H1 (cell line): ENCODE data around the gene ZRANB1. TPM values are rescaled to one million over a fixed set of nuclear protein-coding genes. Genes with fewer than 3 reads are reported as not detected.

Experiments
- CTCF ChIA-PET: fragments of 300-600 bp; sonication (Branson Sonifier 250); formaldehyde crosslinking; loops from one replicate; lab custom pipeline; 2021; ENCODE audit not compliant: partially characterized antibody; lab: Charles Lee
- POLR2A ChIA-PET: fragments of 300-600 bp; sonication (Branson Sonifier 250); formaldehyde crosslinking; loops from one replicate; lab custom pipeline; 2021; ENCODE audit warnings: inconsistent platforms; ENCODE audit not compliant: partially characterized antibody; lab: Charles Lee
- DNase-seq, 2 experiments: peaks; one replicate each; pipeline versions ENCODE4 v3.0.0 to v3.0.0-alpha.2; 2010 to 2022; ENCODE audit warnings: low spot score in 2 of 2, low read depth in 1 of 2, mixed read lengths in 1 of 2
- FAIRE-seq: peaks from 2 replicates; lab custom pipeline; 2011; peaks lifted over from hg19 to GRCh38; lab: Jason Lieb, UNC
- H2AFZ ChIP-seq: 2 replicates; pipeline ENCODE4 v1.8.1; 2012; ENCODE audit warnings: low read length, inconsistent platforms
- H2AK5ac ChIP-seq: 2 replicates; pipeline ENCODE4 v1.6.1; 2013; ENCODE audit warnings: low read depth, low read length
- H2BK120ac ChIP-seq: replicated peaks from 2 replicates; pipeline ENCODE3; 2013; ENCODE audit warnings: low read depth, low read length, inconsistent platforms
- H2BK12ac ChIP-seq: 2 replicates; pipeline ENCODE4 v1.6.1; 2013; ENCODE audit warnings: low read depth, low read length
- H2BK15ac ChIP-seq: 2 replicates; pipeline ENCODE4 v1.6.1; 2013; ENCODE audit warnings: low read length
- H2BK20ac ChIP-seq: 2 replicates; pipeline ENCODE4 v1.6.1; 2013; ENCODE audit warnings: low read length
- H2BK5ac ChIP-seq: 2 replicates; pipeline ENCODE4 v1.6.1; 2013; ENCODE audit warnings: low read depth, low read length
- H3K14ac ChIP-seq: 2 replicates; pipeline ENCODE4 v1.6.1; 2013; ENCODE audit warnings: inconsistent platforms; ENCODE audit not compliant: insufficient read length
- H3K18ac ChIP-seq: 2 replicates; pipeline ENCODE4 v1.6.1; 2013; ENCODE audit warnings: low read length; ENCODE audit errors: extremely low read depth
- H3K23ac ChIP-seq: 2 replicates; pipeline ENCODE4 v1.6.1; 2013; ENCODE audit warnings: inconsistent platforms; ENCODE audit not compliant: insufficient read length
- H3K23me2 ChIP-seq: 2 replicates; pipeline ENCODE4 v1.6.1; 2013; ENCODE audit warnings: low read depth, low read length
- H3K27ac ChIP-seq: 2 replicates; pipeline ENCODE4 v1.6.1; 2011; ENCODE audit warnings: low read depth, low read length, inconsistent platforms
- H3K27me3 ChIP-seq, 4 experiments: replicated peaks in 1 of 4; 1 replicate in 1 of 4; 2 replicates in 3 of 4; pipeline versions ENCODE4 v1.6.1 to v1.8.1; 2011 to 2013; ENCODE audit warnings: low read length in 3 of 4, mild to moderate bottlenecking in 3 of 4, inconsistent platforms in 2 of 4, mixed read lengths in 2 of 4, moderate library complexity in 1 of 4; ENCODE audit not compliant: control insufficient read depth in 3 of 4, insufficient read depth in 3 of 4; ENCODE audit errors: extremely low read depth in 1 of 4
- H3K36me3 ChIP-seq, 4 experiments: 2 replicates each; pipeline versions ENCODE4 v1.6.1 to v1.8.1; 2011 to 2013; ENCODE audit warnings: mild to moderate bottlenecking in 4 of 4, low read length in 3 of 4, moderate library complexity in 2 of 4, control low read depth in 1 of 4, inconsistent platforms in 1 of 4; ENCODE audit not compliant: insufficient read depth in 4 of 4, control insufficient read depth in 2 of 4
- H3K4ac ChIP-seq: replicated peaks from 2 replicates; pipeline ENCODE3; 2013; ENCODE audit warnings: low read length, low read depth, mixed read lengths, inconsistent platforms; ENCODE audit not compliant: insufficient read length
- H3K4me1 ChIP-seq, 4 experiments: replicated peaks in 1 of 4; 1 replicate in 1 of 4; 2 replicates in 3 of 4; pipeline versions ENCODE4 v1.6.1 to v1.8.1; 2011 to 2013; ENCODE audit warnings: low read length in 3 of 4, inconsistent platforms in 2 of 4, mixed read lengths in 1 of 4; ENCODE audit not compliant: insufficient read depth in 4 of 4, control insufficient read depth in 3 of 4
- H3K4me2 ChIP-seq, 2 experiments: 2 replicates each; pipeline versions ENCODE4 v1.6.1 to v1.8.1; 2011 to 2013; ENCODE audit warnings: low read depth in 2 of 2, low read length in 2 of 2, control low read depth in 1 of 2, inconsistent platforms in 1 of 2, mild to moderate bottlenecking in 1 of 2; ENCODE audit not compliant: insufficient read depth in 1 of 2
- H3K4me3 ChIP-seq, 4 experiments: fragments of 200-600, 300-600 bp in 1 of 4; sonication (generic), shearing (Covaris generic), sonication (Bioruptor Twin) in 1 of 4; 2 replicates each; pipeline versions ENCODE4 v1.5.1 to v1.8.1; 2011 to 2016; ENCODE audit warnings: low read length in 4 of 4, low read depth in 3 of 4, control low read depth in 2 of 4, inconsistent platforms in 2 of 4, mild to moderate bottlenecking in 2 of 4, mixed read lengths in 1 of 4, moderate library complexity in 1 of 4; ENCODE audit not compliant: insufficient read depth in 2 of 4; ENCODE audit errors: extremely low read depth in 1 of 4
- H3K56ac ChIP-seq: replicated peaks from 2 replicates; pipeline ENCODE3; 2013; ENCODE audit warnings: low read depth, mild to moderate bottlenecking, mixed read lengths, low read length, inconsistent platforms; ENCODE audit not compliant: insufficient read length
- H3K79me1 ChIP-seq: 2 replicates; pipeline ENCODE4 v1.6.1; 2013; ENCODE audit warnings: low read depth, low read length, control low read depth
- H3K79me2 ChIP-seq, 2 experiments: 2 replicates each; pipeline versions ENCODE4 v1.6.1 to v1.8.1; 2012 to 2013; ENCODE audit warnings: low read length in 2 of 2, mild to moderate bottlenecking in 2 of 2, inconsistent platforms in 1 of 2; ENCODE audit not compliant: insufficient read depth in 2 of 2, control insufficient read depth in 1 of 2
- H3K9ac ChIP-seq, 4 experiments: replicated peaks in 1 of 4; 1 replicate in 1 of 4; 2 replicates in 3 of 4; pipeline versions ENCODE4 v1.6.1 to v1.8.1; 2011 to 2013; ENCODE audit warnings: low read depth in 3 of 4, low read length in 3 of 4, control low read depth in 2 of 4, mild to moderate bottlenecking in 2 of 4, moderate library complexity in 2 of 4, inconsistent platforms in 1 of 4; ENCODE audit errors: extremely low read depth in 1 of 4
- H3K9me3 ChIP-seq, 2 experiments: 2 replicates each; pipeline versions ENCODE4 v1.6.1 to v1.8.1; 2012 to 2013; ENCODE audit warnings: mild to moderate bottlenecking in 2 of 2, moderate library complexity in 2 of 2, control low read depth in 1 of 2, inconsistent platforms in 1 of 2, low read depth in 1 of 2, low read length in 1 of 2, mixed read lengths in 1 of 2; ENCODE audit not compliant: insufficient read depth in 2 of 2
- H4K20me1 ChIP-seq, 2 experiments: replicated peaks in 1 of 2; 2 replicates each; pipeline versions ENCODE3 to v1.8.1; 2011 to 2013; ENCODE audit warnings: inconsistent platforms in 2 of 2, low read length in 2 of 2, mild to moderate bottlenecking in 1 of 2; ENCODE audit not compliant: insufficient read depth in 2 of 2, control insufficient read depth in 1 of 2
- H4K5ac ChIP-seq: 2 replicates; pipeline ENCODE4 v1.6.1; 2013; ENCODE audit warnings: low read length, low read depth, mixed read lengths, inconsistent platforms; ENCODE audit not compliant: insufficient read length
- H4K8ac ChIP-seq: 2 replicates; pipeline ENCODE4 v1.8.0; 2013; ENCODE audit warnings: mild to moderate bottlenecking, moderate library complexity, low read length, inconsistent platforms; ENCODE audit not compliant: insufficient read depth; ENCODE audit errors: extremely low read depth
- H4K91ac ChIP-seq: replicated peaks from 2 replicates; pipeline ENCODE3; 2013; ENCODE audit warnings: low read length, mixed read lengths, inconsistent platforms; ENCODE audit not compliant: insufficient read length
- BACH1 ChIP-seq: IDR thresholded peaks from 2 replicates; pipeline ENCODE4 v1.6.1; 2012; ENCODE audit warnings: low read length, improper control_type of control experiment
- BCL11A ChIP-seq, 2 experiments: IDR thresholded peaks; one replicate each; pipeline ENCODE4 v1.6.1; 2011; ENCODE audit warnings: low read depth in 2 of 2, low read length in 2 of 2, mild to moderate bottlenecking in 2 of 2
- CBX5 ChIP-seq: fragments of 300-800, 300-1000 bp; sonication (generic); IDR thresholded peaks from 2 replicates; pipeline ENCODE4 v1.7.1; 2016; ENCODE audit warnings: antibody characterized with exemption, low read length, low read depth
- CEBPB ChIP-seq: IDR thresholded peaks from 2 replicates; pipeline ENCODE4 v1.6.1; 2012; ENCODE audit warnings: low read depth, low read length
- CHD1 ChIP-seq: IDR thresholded peaks from 2 replicates; pipeline ENCODE4 v1.6.1; 2012; ENCODE audit warnings: low read depth, low read length, improper control_type of control experiment
- MAFK ChIP-seq: IDR thresholded peaks from 2 replicates; pipeline ENCODE4 v1.6.1; 2012; ENCODE audit warnings: low read depth, mild to moderate bottlenecking, improper control_type of control experiment, low read length
- RAD21 ChIP-seq, 2 experiments: IDR thresholded peaks in 1 of 2; conservative IDR thresholded peaks in 1 of 2; 2 replicates each; pipeline ENCODE4 v1.6.1; 2011; ENCODE audit warnings: low read depth in 2 of 2, low read length in 2 of 2, improper control_type of control experiment in 1 of 2, inconsistent platforms in 1 of 2, mild to moderate bottlenecking in 1 of 2, moderate library complexity in 1 of 2
- RNF2 ChIP-seq: fragments of 200-900, 300-1000 bp; sonication (generic); IDR thresholded peaks from 2 replicates; pipeline ENCODE4 v1.7.1; 2016; ENCODE audit warnings: borderline replicate concordance, low read depth, mild to moderate bottlenecking, antibody characterized with exemption, low read length; ENCODE audit not compliant: poor library complexity, severe bottlenecking; ENCODE audit errors: missing control alignments
- SP4 ChIP-seq: IDR thresholded peaks from 2 replicates; pipeline ENCODE4 v1.6.1; 2012; ENCODE audit warnings: low read length, inconsistent platforms
- TEAD4 ChIP-seq: IDR thresholded peaks from 2 replicates; pipeline ENCODE4 v1.6.1; 2012; ENCODE audit warnings: low read depth, low read length, inconsistent platforms, mixed read lengths
- WGBS, 2 experiments: shearing (Covaris generic) in 1 of 2; methylation state at CpG; one replicate each; pipeline versions ENCODE4 v1.1.6 to v1.1.7; 2013 to 2015; ENCODE audit warnings: low lambda C conversion rate in 2 of 2, mixed read lengths in 2 of 2, inconsistent platforms in 1 of 2, low coverage in 1 of 2, missing lambda C conversion rate in 1 of 2; ENCODE audit not compliant: insufficient replicate concordance in 2 of 2, insufficient coverage in 1 of 2, insufficient read length in 1 of 2; ENCODE audit errors: extremely low coverage in 1 of 2, missing lambda C conversion rate in 1 of 2; 5-methylcytosine and 5-hydroxymethylcytosine counted together
- polyA plus RNA-seq, 7 experiments: library from polyadenylated mRNA; depleted of rRNA in 3 of 7; stranded (reverse) in 5 of 7; unstranded in 2 of 7; fragments of >200 nt in 5 of 7; fragments of 200-250 nt in 2 of 7; gene quantifications; 1 replicate in 5 of 7; 2 replicates in 1 of 7; 4 replicates in 1 of 7; pipeline versions ENCODE4 v1.2.1 to v1.2.3, GENCODE V29; 2011 to 2013; ENCODE audit warnings: missing spikeins in 2 of 7, mixed read lengths in 2 of 7
- total RNA-seq: library from RNA; stranded (reverse); fragmentation: NEBNext Ultra II Directional; extraction: Animal tissue kit (Norgen Biotek cat#: 25700); gene quantifications from 2 replicates; pipeline ENCODE4 v1.2.1, GENCODE V29; 2021

ZRANB1 gene
- total and polyA plus RNA-seq, 2 of the 8 experiments (the other 6 are each of a cell fraction or from before 2014, with no cell fraction given): 6.1 to 19.9 TPM

DNA sequence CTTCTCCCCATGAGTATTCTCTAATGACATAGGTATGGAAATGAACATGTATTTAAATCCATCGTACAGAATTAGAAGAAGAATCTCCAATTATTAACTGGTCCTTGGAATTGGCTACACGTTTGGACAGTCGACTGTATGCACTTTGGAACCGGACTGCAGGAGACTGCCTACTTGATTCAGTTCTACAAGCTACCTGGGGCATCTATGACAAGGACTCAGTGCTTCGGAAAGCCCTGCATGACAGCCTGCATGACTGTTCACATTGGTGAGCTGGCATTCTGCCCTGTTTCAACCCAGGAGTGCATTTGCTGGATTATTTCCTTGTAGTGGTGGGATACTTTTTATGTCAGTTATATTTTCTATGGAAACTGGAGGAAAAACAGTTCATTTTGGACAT lies 32.2 kb downstream of the ZRANB1 start:
- ChIA-PET POLR2A (interaction anchor here (0.9 to 1.0 kb wide), 2 partner anchors 13 to 30 kb away, joined by 3 read pairs; no protein-coding TSS in a partner anchor), CTCF (no interaction called here)
- Histone ChIP-seq H2BK20ac (no peak overlapping the region), H2BK120ac (no peak overlapping the region), H3K4me1 (no peaks in the 10 kb centered on the region), H3K23ac (no peak overlapping the region), H3K14ac (no peak overlapping the region), H3K4me2 (no peak overlapping the region), H4K5ac (no peak overlapping the region), H3K56ac (no peak overlapping the region), H3K4me3 (no peak overlapping the region), H3K27ac (no peak overlapping the region), H2AK5ac (no peak overlapping the region), H3K79me2 (peaks cover 0 to 28% of the 10 kb centered on the region in 2 experiments; a peak in 1 of 4 replicates), H3K36me3 (peaks cover 0 to 25% (median 2%) of the 10 kb centered on the region in 4 experiments; a peak in 5 of 8 replicates), H3K9me3 (no peaks in the 10 kb centered on the region), H2BK12ac (no peak overlapping the region), H3K23me2 (no peaks in the 10 kb centered on the region), H2AFZ (no peak overlapping the region), H2BK15ac (no peak overlapping the region), H4K91ac (no peak overlapping the region), H4K20me1 (peaks cover 2 to 7% of the 10 kb centered on the region in 2 experiments), H4K8ac (no peak overlapping the region), H2BK5ac (no peak overlapping the region), H3K27me3 (no peaks in the 10 kb centered on the region; a peak in 1 of 7 replicates), H3K18ac (no peak overlapping the region), H3K4ac (no peak overlapping the region), H3K9ac (no peak overlapping the region), H3K79me1 (no peaks in the 10 kb centered on the region; the same call in 1 of the 2 replicates)
- WGBS, 2 experiments: 95% methylated on average over 5 of the region's 5 CpGs; no CpG with 5 or more reads in 1 of the 2 experiments
- FAIRE-seq: no peak
- TF ChIP-seq CBX5: no peak
- no peak for TF ChIP-seq TEAD4
- TF ChIP-seq SP4: no peak
- TF ChIP-seq CEBPB: no peak
- no peak for TF ChIP-seq CHD1
- no peak for TF ChIP-seq RAD21 (IDR thresholded peaks at IDR 0.05 in 1 of 2, conservative IDR thresholded peaks at IDR 0.05 in 1 of 2; ENCODE audit: low read depth in 2 of 2, low read length in 2 of 2)
- no peak for TF ChIP-seq BCL11A (IDR thresholded peaks at IDR 0.05; ENCODE audit: low read depth in 2 of 2, low read length in 2 of 2)
- no peak for TF ChIP-seq BACH1
- TF ChIP-seq RNF2: no peak
- no peak for TF ChIP-seq MAFK
- DNase-seq: no peak
